Measurements from ENCODE around the gene GTF2E1.

DNA sequence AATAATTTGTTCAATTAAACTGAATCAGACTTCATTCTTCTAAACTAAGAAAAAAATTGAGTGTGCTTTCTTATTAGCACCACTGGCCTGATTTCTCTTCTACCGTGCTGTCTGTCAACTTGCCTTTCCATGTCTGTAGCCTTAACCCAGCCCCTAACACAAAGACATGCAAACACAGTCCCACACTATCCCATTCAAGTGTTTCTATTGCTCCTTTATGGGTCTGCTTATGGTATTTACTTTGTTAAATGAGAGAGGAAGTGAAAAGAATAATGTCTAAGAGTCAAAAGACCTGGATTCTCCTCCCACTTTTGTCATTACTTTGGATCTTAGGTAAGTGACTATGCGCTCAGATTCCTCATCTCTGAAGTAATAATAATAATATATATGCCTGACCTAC, 55.3 kb downstream of the GTF2E1 start:
- TF ChIP-seq POLR2A (IDR thresholded peaks at IDR 0.05) (no peak), POLR2AphosphoS5 (IDR thresholded peaks at IDR 0.05) (no peak)

Measured in spleen (tissue), 3 donors.